ENCODE measurements around the gene XPO1.

- TF ChIP-seq, protein P1, sequence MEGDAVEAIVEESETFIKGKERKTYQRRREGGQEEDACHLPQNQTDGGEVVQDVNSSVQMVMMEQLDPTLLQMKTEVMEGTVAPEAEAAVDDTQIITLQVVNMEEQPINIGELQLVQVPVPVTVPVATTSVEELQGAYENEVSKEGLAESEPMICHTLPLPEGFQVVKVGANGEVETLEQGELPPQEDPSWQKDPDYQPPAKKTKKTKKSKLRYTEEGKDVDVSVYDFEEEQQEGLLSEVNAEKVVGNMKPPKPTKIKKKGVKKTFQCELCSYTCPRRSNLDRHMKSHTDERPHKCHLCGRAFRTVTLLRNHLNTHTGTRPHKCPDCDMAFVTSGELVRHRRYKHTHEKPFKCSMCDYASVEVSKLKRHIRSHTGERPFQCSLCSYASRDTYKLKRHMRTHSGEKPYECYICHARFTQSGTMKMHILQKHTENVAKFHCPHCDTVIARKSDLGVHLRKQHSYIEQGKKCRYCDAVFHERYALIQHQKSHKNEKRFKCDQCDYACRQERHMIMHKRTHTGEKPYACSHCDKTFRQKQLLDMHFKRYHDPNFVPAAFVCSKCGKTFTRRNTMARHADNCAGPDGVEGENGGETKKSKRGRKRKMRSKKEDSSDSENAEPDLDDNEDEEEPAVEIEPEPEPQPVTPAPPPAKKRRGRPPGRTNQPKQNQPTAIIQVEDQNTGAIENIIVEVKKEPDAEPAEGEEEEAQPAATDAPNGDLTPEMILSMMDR (conservative IDR thresholded peaks at IDR 0.05; ENCODE audit: low read depth, low read length): no peak
- no peak for TF ChIP-seq EZH2 (IDR thresholded peaks at IDR 0.05; ENCODE audit: borderline replicate concordance, low read depth, low read length, poor library complexity, severe bottlenecking)
Measured at GRCh38 chr2:61431345-61431744, 106.8 kb downstream of the XPO1 start.
